NCI-H2196 (cell line): Measurements from ENCODE around the gene SLAMF6.
"Not testable (repeated sequence)": the region's sequence is repeated elsewhere in the genome, so short reads cannot be mapped to it uniquely, and the experiment has no call there.

Source experiments
- DNase-seq: peaks from one replicate; lab custom pipeline; 2025; ENCODE audit not compliant: unreplicated experiment; lab: John Stamatoyannopoulos, UW

Gene SLAMF6

GRCh38 chr1:160542303-160542945 lies 19.4 kb upstream of the SLAMF6 start:
- no peak for DNase-seq

DNA sequence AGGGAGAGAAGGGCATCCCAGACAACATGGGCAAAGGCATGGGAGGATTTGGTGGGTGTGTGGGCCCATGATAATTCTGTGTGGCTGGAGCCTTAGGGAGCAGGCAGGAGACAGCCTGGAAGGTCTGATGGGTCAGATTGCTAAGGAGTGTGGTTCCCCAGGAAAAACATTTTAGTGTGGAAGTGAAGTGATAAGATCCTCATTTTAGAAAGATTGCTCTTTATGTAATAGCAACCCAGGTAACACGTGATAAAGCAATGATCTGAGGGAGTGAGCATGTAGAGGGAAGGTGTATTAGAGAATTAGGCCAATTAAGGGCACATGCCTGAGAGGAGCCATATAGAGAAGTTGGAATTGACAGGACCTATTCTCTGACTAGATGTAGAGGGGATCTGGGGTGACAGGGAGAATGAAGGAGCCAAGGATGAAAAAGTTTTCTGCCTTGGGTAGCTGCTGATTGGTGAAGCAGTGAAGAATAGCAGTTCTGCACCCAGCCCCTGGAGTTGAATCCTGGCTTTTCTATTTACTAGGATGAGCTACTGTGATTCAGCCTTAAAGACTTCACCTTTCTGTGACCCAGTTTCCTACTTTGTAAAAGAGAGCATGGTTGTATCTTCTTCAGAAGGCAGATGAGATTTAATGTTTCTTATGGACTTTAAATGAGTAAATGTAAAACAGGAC lies 18.7 kb upstream of the SLAMF6 start:
- DNase-seq, result no peak

DNA sequence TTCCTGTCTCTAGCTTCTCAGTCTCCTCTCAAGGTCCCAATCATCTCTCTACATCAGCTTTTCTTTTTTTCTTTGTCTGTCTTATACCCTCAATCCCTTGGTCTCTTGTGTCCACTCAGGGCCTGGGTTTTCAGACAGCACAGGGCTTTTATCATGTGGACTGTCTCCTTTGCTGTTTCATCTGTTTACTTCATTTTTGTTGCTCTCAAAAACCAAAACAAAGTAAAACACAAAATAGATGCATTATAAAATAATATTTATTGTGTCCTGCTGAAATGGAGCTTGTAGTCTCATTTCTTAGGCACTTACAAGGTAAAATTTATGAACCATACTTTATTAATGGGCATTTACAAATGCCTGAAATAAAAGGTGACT lies 17.8 kb upstream of the SLAMF6 start:
- DNase-seq, result no peak

DNA sequence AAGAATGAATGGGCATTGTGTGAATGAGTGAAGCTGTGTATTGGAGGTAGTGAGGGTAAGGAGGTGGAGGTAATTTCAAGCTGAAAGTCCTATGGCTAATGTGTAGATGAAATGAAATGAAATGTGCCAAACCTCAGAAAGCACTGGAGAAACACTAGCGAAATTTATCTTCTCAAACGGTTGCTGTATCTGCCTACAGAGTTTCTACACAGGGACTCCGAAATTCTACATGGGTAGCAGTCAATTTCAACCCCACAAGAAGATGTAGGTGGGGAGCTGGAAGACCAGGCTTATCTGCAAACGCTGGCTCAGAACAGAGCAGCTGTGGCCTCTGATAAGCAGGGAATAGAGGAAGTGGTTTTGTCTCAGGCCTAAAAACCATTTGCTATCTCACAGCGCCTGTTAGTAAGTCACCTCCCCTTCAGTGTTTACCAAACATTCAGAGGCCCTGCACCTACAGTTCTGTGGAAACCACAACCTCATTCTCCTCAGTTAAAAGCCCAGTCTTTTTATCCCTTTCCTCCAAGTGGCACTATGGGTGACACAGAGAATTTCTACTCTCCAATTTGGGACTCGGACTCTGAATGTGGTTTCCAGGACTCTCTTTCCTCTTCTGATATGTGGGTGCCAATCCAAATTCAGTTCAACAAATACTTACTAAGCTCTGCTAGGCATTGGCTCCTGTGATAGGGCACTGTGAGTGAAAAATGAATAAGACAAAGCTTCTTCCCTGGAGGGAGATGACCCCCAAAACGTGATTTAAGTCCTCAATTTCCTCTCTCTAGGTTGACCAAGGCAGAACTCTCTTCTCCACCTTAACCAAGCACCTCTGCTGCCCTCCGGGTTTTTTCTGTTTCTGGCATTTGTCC lies 17.2 kb upstream of the SLAMF6 start:
- no peak for DNase-seq

GRCh38 chr1:160539684-160539989 lies 16.6 kb upstream of the SLAMF6 start:
- DNase-seq, result no peak

DNA sequence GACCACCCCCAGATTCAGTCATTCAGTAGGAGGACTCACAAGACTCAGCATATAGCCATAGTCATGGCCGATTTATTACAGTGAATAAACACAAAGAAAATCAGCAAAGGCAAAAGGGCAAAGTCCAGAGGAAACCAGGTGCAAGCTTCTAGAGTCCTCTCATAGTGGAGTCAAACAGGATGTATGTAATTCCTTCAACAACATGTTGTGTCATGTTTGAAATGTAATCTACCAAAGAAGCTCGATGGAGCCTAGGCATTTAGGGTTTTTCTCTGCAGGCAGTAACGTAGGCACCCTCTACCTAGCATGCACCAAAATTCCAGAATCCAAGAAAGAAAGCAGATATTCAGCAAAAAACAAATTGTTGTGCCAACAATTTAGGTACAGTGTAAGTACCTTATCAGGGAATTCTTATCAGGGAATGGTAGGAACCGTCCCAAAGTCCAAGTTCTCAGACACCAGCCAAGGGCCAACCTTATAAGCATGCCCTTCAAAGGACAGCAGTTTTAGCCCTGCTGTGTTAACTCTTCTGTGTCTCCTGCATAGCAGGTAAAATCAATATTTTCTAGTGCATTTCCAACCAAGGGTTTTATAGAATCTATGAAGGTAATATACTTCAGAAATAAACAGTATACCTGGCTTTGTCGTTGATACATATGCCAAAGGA lies 16.1 kb upstream of the SLAMF6 start:
- DNase-seq, result no peak

- DNase-seq, result no peak
These were observed 14.9 kb upstream of the SLAMF6 start for GRCh38 chr1:160537714-160538665.

GRCh38 chr1:160534823-160535605 lies 12.0 kb upstream of the SLAMF6 start:
- no peak for DNase-seq

- not testable (repeated sequence) for DNase-seq
These were observed 9.4 kb upstream of the SLAMF6 start for GRCh38 chr1:160532557-160532813.

DNA sequence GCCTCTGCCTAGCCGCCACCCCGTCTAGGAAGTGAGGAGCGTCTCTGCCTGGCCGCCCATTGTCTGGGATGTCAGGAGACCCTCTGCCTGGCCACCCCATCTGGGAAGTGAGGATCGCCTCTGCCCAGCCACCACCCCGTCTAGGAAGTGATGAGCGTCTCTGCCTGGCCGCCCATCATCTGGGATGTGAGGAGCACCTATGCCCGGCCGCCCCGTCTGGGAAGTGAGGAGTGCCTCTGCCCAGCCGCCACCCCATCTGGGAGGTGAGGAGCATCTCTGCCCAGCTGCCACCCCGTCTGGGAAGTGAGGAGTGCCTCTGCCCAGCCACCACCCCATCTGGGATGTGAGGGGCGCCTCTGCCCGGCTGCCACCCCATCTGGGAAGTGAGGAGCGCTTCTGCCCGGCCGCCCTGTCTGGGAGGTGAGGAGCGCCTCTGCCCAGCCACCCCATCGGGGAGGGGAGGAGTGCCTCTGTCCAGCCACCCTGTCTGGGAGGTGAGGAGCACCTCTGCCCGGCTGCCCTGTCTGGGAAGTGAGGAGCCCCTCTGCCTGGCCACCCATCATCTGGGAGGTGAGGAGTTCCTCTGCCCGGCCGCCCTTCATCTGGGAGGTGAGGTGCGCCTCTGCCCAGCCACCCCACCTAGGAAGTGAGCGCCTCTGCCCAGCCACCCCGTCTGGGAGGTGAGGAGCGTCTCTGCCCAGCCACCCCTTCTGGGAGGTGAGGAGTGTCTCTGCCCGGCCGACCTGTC lies 8.9 kb upstream of the SLAMF6 start:
- DNase-seq, result not testable (repeated sequence)

GRCh38 chr1:160529401-160529952 lies 6.4 kb upstream of the SLAMF6 start:
- DNase-seq, result not testable (repeated sequence)

DNA sequence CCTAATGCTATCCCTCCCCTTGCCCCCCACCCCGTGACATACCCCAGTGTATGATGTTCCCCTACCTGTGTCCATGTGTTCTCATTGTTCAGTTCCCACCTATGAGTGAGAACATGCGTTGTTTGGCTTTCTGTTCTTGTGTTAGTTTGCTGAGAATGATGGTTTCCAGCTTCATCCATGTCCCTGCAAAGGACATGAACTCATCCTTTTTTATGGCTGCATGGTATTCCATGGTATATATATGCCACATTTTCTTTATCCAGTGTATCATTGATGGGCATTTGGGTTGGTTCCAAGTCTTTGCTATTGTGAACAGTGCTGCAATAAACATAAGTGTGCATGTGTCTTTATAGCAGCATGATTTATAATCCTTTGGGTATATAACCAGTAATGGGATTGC lies 734 bp upstream of the SLAMF6 start:
- not testable (repeated sequence) for DNase-seq

DNA sequence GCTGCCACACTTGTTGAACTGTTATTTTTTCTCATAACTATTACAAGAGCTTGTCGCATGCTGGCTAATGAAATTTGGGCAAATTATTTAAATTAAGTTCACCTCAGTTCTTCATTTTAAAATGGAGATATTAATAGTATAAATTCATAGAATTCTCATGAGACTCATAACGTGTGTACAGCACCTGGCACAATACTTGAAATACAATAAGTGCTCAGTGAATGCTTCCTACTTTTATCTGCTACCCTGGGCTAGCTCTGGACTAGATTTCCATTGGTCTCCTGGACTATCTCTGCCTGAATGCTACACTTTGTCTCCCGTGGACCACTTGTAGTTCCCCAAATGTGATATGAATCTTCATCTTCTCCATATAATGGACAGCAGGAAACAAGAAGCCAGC lies 919 bp downstream of the SLAMF6 start:
- DNase-seq, result no peak

DNA sequence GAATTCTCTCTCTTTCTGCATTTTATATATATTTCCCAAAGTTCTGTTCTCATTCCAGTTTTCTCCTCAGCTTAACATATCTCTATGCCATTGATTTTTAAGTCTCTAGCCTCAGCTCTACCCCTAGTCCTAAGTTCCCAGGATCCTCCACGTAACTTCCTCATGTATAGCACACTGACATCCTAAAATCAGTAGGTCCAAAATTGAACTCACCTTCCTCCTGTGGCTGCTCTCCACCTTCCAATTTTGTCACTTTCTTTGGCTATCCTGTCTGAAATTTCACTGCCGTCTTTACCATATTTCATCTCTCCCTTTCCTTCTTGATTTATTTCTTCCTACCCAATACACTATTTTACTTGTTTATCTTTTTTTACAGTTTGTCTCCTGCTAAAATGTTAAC lies 1.5 kb downstream of the SLAMF6 start:
- DNase-seq, result no peak

- no peak for DNase-seq
These were observed 2.1 kb downstream of the SLAMF6 start for GRCh38 chr1:160520999-160521398.

- no peak for DNase-seq
These were observed 2.5 kb downstream of the SLAMF6 start for GRCh38 chr1:160520582-160520981.

DNA sequence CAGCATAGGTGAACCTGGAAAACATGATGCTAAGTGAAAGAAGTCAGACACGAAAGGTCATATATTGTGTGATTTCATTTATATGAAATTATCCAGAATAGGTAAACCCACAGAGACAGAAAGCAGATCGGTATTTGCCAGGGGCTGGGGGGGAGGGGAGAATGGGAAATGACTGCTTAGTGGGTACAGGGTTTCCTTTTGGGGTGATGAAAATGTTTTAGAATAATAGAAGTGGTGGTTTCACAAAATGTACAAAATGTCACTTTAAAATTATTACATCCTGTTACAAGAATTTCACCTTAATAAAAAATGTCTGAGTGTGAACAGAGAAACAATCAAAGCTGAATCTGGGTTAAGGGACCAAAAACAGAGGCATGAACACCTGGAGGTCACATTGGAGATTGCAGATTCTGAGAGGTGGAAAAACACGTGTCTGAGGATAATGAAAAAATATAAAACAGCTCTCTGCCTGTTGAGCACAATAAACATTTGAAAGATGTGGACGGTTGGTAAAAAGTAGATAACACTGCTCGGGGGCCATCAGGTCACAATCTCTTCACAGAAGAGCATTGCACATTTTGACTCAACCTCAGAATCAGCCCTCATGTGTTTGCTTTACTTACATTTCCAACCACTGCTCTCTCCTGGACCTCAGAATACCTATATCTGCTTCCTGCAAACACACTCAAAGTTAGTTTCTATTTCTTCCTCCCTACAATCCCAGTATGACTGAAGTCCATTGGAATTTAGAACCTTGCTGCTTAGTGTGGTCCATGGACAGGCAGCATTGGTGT lies 3.2 kb downstream of the SLAMF6 start:
- DNase-seq, result no peak

GRCh38 chr1:160517519-160517918 lies 5.5 kb downstream of the SLAMF6 start:
- not testable (repeated sequence) for DNase-seq
